NCI-H2196 treated with DMSO at 0.1 percent for 48 hours (cell line): ENCODE data around the gene SLC6A6.

ENCODE experiments used
- DNase-seq: peaks from one replicate; lab custom pipeline; 2025; ENCODE audit not compliant: unreplicated experiment; lab: John Stamatoyannopoulos, UW

Gene SLC6A6

GRCh38 chr3:14415501-14415900, 13.1 kb downstream of the SLC6A6 start:
- DNase-seq: no peak

GRCh38 chr3:14416453-14416852, 14.0 kb downstream of the SLC6A6 start:
- DNase-seq: no peak

- DNase-seq: no peak
These were observed 16.2 kb downstream of the SLC6A6 start for GRCh38 chr3:14418296-14419250.

- no peak for DNase-seq
These were observed 19.9 kb downstream of the SLC6A6 start for GRCh38 chr3:14422016-14422963.

GRCh38 chr3:14423197-14423743, 20.9 kb downstream of the SLC6A6 start:
- no peak for DNase-seq

GRCh38 chr3:14423963-14424362, 21.6 kb downstream of the SLC6A6 start:
- DNase-seq: no peak

GRCh38 chr3:14424711-14425580, 22.5 kb downstream of the SLC6A6 start:
- DNase-seq: no peak

- no peak for DNase-seq
These were observed 23.3 kb downstream of the SLC6A6 start for GRCh38 chr3:14425581-14426304.

GRCh38 chr3:14426305-14426620, 23.9 kb downstream of the SLC6A6 start:
- DNase-seq: no peak

- DNase-seq: no peak
These were observed 26.0 kb downstream of the SLC6A6 start for GRCh38 chr3:14428087-14429033.

- no peak for DNase-seq
These were observed 26.8 kb downstream of the SLC6A6 start for GRCh38 chr3:14429237-14429636.

- no peak for DNase-seq
These were observed 27.2 kb downstream of the SLC6A6 start for GRCh38 chr3:14429640-14430039.

GRCh38 chr3:14430053-14430452, 27.6 kb downstream of the SLC6A6 start:
- DNase-seq: no peak

GRCh38 chr3:14430706-14431451, 28.5 kb downstream of the SLC6A6 start:
- no peak for DNase-seq

GRCh38 chr3:14431452-14431916, 29.1 kb downstream of the SLC6A6 start:
- no peak for DNase-seq

GRCh38 chr3:14431917-14432834, 29.8 kb downstream of the SLC6A6 start:
- no peak for DNase-seq

- no peak for DNase-seq
These were observed 30.7 kb downstream of the SLC6A6 start for GRCh38 chr3:14433106-14433505.
